Measurements from ENCODE around the gene GNB1L.

GRCh38 chr22:19764636-19765476, 89.8 kb downstream of the GNB1L start:
- TF ChIP-seq, protein P1, sequence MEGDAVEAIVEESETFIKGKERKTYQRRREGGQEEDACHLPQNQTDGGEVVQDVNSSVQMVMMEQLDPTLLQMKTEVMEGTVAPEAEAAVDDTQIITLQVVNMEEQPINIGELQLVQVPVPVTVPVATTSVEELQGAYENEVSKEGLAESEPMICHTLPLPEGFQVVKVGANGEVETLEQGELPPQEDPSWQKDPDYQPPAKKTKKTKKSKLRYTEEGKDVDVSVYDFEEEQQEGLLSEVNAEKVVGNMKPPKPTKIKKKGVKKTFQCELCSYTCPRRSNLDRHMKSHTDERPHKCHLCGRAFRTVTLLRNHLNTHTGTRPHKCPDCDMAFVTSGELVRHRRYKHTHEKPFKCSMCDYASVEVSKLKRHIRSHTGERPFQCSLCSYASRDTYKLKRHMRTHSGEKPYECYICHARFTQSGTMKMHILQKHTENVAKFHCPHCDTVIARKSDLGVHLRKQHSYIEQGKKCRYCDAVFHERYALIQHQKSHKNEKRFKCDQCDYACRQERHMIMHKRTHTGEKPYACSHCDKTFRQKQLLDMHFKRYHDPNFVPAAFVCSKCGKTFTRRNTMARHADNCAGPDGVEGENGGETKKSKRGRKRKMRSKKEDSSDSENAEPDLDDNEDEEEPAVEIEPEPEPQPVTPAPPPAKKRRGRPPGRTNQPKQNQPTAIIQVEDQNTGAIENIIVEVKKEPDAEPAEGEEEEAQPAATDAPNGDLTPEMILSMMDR (IDR thresholded peaks at IDR 0.05; ENCODE audit: low read length) = no peak
- TF ChIP-seq EZH2phosphoT487 (IDR thresholded peaks at IDR 0.05; ENCODE audit: low read length) = no peak
- no peak for TF ChIP-seq EZH2 (optimal IDR thresholded peaks at IDR 0.05; ENCODE audit: low read depth, low read length)
